Endothelial cell (in vitro differentiated cells): ENCODE data around the gene PTPN6. TPM values are rescaled to one million over a fixed set of nuclear protein-coding genes. Genes with fewer than 3 reads are reported as not detected.

ENCODE experiments used
- DNase-seq: peaks from one replicate; pipeline ENCODE4 v3.0.0; 2021; ENCODE audit warnings: low spot score
- H3K27ac Mint-ChIP-seq: one replicate; pipeline ENCODE4 v1.8.0; 2021; ENCODE audit warnings: mixed read lengths, inconsistent platforms; ENCODE audit not compliant: unreplicated experiment
- H3K27me3 Mint-ChIP-seq: one replicate; pipeline ENCODE4 v1.8.0; 2021; ENCODE audit warnings: mild to moderate bottlenecking, moderate library complexity, mixed read lengths, inconsistent platforms; ENCODE audit not compliant: unreplicated experiment
- H3K36me3 Mint-ChIP-seq: one replicate; pipeline ENCODE4 v1.8.0; 2021; ENCODE audit warnings: mild to moderate bottlenecking, low read depth, mixed read lengths, inconsistent platforms; ENCODE audit not compliant: unreplicated experiment
- H3K4me1 Mint-ChIP-seq: one replicate; pipeline ENCODE4 v1.8.0; 2021; ENCODE audit warnings: mild to moderate bottlenecking, mixed read lengths, inconsistent platforms; ENCODE audit not compliant: unreplicated experiment
- H3K4me3 Mint-ChIP-seq: one replicate; pipeline ENCODE4 v1.8.0; 2021; ENCODE audit warnings: mild to moderate bottlenecking, mixed read lengths, inconsistent platforms; ENCODE audit not compliant: unreplicated experiment
- H3K9me3 Mint-ChIP-seq: one replicate; pipeline ENCODE4 v1.8.0; 2021; ENCODE audit warnings: mixed read lengths, inconsistent platforms; ENCODE audit not compliant: unreplicated experiment
- CTCF ChIP-seq: fragments of 200-600 bp; sonication (generic); IDR thresholded peaks from one replicate; pipeline ENCODE4 v1.5.0; 2021; ENCODE audit warnings: antibody characterized with exemption; ENCODE audit not compliant: unreplicated experiment
- long read RNA-seq: library from polyadenylated mRNA; unstranded; transcript quantifications from one replicate; pipeline ENCODE4 v2.0.0, GENCODE V29; 2020; ENCODE audit not compliant: unreplicated experiment
- total RNA-seq: library from RNA; stranded (reverse); fragmentation: NEBNext Ultra II Directional; extraction: Animal tissue kit (Norgen Biotek cat#: 25700); gene quantifications from one replicate; pipeline ENCODE4 v1.2.1, GENCODE V29; 2021; ENCODE audit not compliant: unreplicated experiment

PTPN6 gene
- 22.1 TPM for total RNA-seq
- long read RNA-seq, transcript PTPN6-202 (16 exons, 2,159 nt) = major isoform, 7 of 18 reads
- long read RNA-seq, partial matches to known transcripts = 1 of 18 reads
- long read RNA-seq, other reads (novel, unspliced or antisense) = 10 of 18 reads

- H3K9me3 Mint-ChIP-seq = no peaks in the 10 kb centered on the region
- no peak for TF ChIP-seq CTCF
- H3K27ac Mint-ChIP-seq = no peak within 1 kb of the TSS
- peaks cover 19% of the 10 kb centered on the region for H3K27me3 Mint-ChIP-seq
- peaks cover 30% of the 10 kb centered on the region for H3K4me1 Mint-ChIP-seq
- no peak within 1 kb of the TSS for H3K4me3 Mint-ChIP-seq
- peaks cover 7% of the 10 kb centered on the region for H3K36me3 Mint-ChIP-seq
- no peak for DNase-seq
These were observed at the start of gene PTPN6 for GRCh38 chr12:6950811-6951540. TSS of gene PTPN6 (plus strand) at chr12:6951356. CDS start at chr12:6951513, 157 bp downstream.

GRCh38 chr12:6902448-6902847 lies 48.7 kb upstream of the PTPN6 start:
- no peak for DNase-seq
- H3K4me1 Mint-ChIP-seq = peaks cover 4% of the 10 kb centered on the region
- no peak for TF ChIP-seq CTCF
- peaks cover 4% of the 10 kb centered on the region for H3K27me3 Mint-ChIP-seq
- no peaks in the 10 kb centered on the region for H3K9me3 Mint-ChIP-seq
- peak overlapping the region; percentile 4 for H3K27ac Mint-ChIP-seq
- peaks cover 4% of the 10 kb centered on the region for H3K36me3 Mint-ChIP-seq
- H3K4me3 Mint-ChIP-seq = no peak overlapping the region

GRCh38 chr12:6903722-6904121 lies 47.4 kb upstream of the PTPN6 start:
- H3K4me3 Mint-ChIP-seq = no peak overlapping the region
- H3K36me3 Mint-ChIP-seq = peaks cover 4% of the 10 kb centered on the region
- H3K4me1 Mint-ChIP-seq = peaks cover 4% of the 10 kb centered on the region
- no peak for DNase-seq
- H3K27ac Mint-ChIP-seq = no peak overlapping the region
- TF ChIP-seq CTCF = no peak
- peaks cover 7% of the 10 kb centered on the region for H3K27me3 Mint-ChIP-seq
- H3K9me3 Mint-ChIP-seq = no peaks in the 10 kb centered on the region

GRCh38 chr12:6904280-6905276 lies 46.6 kb upstream of the PTPN6 start, which contains the start of gene LRRC23:
TSS of gene LRRC23 (plus strand) at chr12:6904822. CDS start at chr12:6905634, 812 bp downstream.
- Mint-ChIP-seq H3K36me3 (peaks cover 4% of the 10 kb centered on the region), H3K9me3 (no peaks in the 10 kb centered on the region), H3K27ac (no peak within 1 kb of the TSS), H3K4me3 (no peak within 1 kb of the TSS), H3K4me1 (peaks cover 4% of the 10 kb centered on the region), H3K27me3 (peaks cover 6% of the 10 kb centered on the region)
- no peak for TF ChIP-seq CTCF
- peak; percentile 97 for DNase-seq
